Osteocyte (in vitro differentiated cells): ENCODE measurements around the gene APBA1. TPM values are rescaled to one million over a fixed set of nuclear protein-coding genes. Genes with fewer than 3 reads are reported as not detected.

Source experiments
- DNase-seq: peaks from one replicate; pipeline ENCODE4 v3.0.0; 2021; ENCODE audit warnings: mixed read lengths; ENCODE audit not compliant: unreplicated experiment; ENCODE audit errors: extremely low spot score
- H3K27ac Mint-ChIP-seq: one replicate; pipeline ENCODE4 v1.8.0; 2021; ENCODE audit warnings: mild to moderate bottlenecking, mixed read lengths; ENCODE audit not compliant: unreplicated experiment
- H3K27me3 Mint-ChIP-seq: one replicate; pipeline ENCODE4 v1.8.0; 2021; ENCODE audit warnings: mixed read lengths; ENCODE audit not compliant: unreplicated experiment
- H3K36me3 Mint-ChIP-seq: one replicate; pipeline ENCODE4 v1.8.0; 2021; ENCODE audit warnings: mixed read lengths; ENCODE audit not compliant: unreplicated experiment
- H3K4me1 Mint-ChIP-seq: one replicate; pipeline ENCODE4 v1.8.0; 2021; ENCODE audit warnings: mixed read lengths; ENCODE audit not compliant: unreplicated experiment
- H3K4me3 Mint-ChIP-seq: one replicate; pipeline ENCODE4 v1.8.0; 2021; ENCODE audit warnings: mild to moderate bottlenecking, moderate library complexity, mixed read lengths; ENCODE audit not compliant: unreplicated experiment
- H3K9me3 Mint-ChIP-seq: one replicate; pipeline ENCODE4 v1.8.0; 2021; ENCODE audit warnings: mixed read lengths; ENCODE audit not compliant: unreplicated experiment
- CTCF ChIP-seq: fragments of 200-600 bp; sonication (generic); IDR thresholded peaks from 2 replicates; pipeline ENCODE4 v1.5.0; 2021; ENCODE audit warnings: antibody characterized with exemption, mild to moderate bottlenecking, moderate library complexity
- total RNA-seq: library from RNA; stranded (reverse); gene quantifications from 2 replicates; pipeline ENCODE4 v1.2.1, GENCODE V29; 2021

Gene APBA1
- total RNA-seq, 1 donor from 2014 or later: 5.2 TPM

GRCh38 chr9:69622676-69623075, 49.5 kb downstream of the APBA1 start:
- H3K27me3 Mint-ChIP-seq: no peaks in the 10 kb centered on the region
- H3K36me3 Mint-ChIP-seq: no peaks in the 10 kb centered on the region
- H3K4me1 Mint-ChIP-seq: no peaks in the 10 kb centered on the region
- no peak for DNase-seq
- H3K9me3 Mint-ChIP-seq: peaks cover 3% of the 10 kb centered on the region
- H3K27ac Mint-ChIP-seq: no peak overlapping the region
- TF ChIP-seq CTCF: no peak
- no peak overlapping the region for H3K4me3 Mint-ChIP-seq

- no peak overlapping the region for H3K27ac Mint-ChIP-seq
- no peak for DNase-seq
- H3K9me3 Mint-ChIP-seq: peaks cover 3% of the 10 kb centered on the region
- no peak for TF ChIP-seq CTCF
- H3K4me3 Mint-ChIP-seq: no peak overlapping the region
- H3K27me3 Mint-ChIP-seq: no peaks in the 10 kb centered on the region
- H3K36me3 Mint-ChIP-seq: no peaks in the 10 kb centered on the region
- H3K4me1 Mint-ChIP-seq: no peaks in the 10 kb centered on the region
Measured at GRCh38 chr9:69621730-69622460, 50.3 kb downstream of the APBA1 start.

GRCh38 chr9:69620731-69621130, 51.4 kb downstream of the APBA1 start:
- no peak for TF ChIP-seq CTCF
- Mint-ChIP-seq H3K27me3 (no peaks in the 10 kb centered on the region), H3K4me3 (no peak overlapping the region), H3K27ac (no peak overlapping the region), H3K4me1 (no peaks in the 10 kb centered on the region), H3K36me3 (no peaks in the 10 kb centered on the region), H3K9me3 (peaks cover 3% of the 10 kb centered on the region)
- no peak for DNase-seq

DNA sequence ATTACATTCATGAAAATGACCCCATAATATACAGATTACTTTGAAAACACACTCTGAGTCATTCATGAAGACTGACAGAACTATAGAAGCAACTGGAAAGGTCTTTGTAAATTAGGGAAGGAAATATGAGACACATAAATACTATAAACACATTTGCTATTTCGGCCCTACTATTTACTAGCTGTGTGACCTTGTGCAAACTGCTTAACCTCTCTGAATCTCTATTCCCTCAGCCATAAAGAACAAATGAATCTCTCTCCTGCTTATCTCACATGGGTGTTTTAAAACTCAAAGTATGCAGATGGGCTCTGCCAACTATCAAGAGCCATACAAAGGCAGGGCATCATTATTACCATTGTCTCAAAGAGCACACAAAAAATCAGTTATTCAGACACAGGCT, 52.9 kb downstream of the APBA1 start:
- no peak for DNase-seq
- Mint-ChIP-seq H3K27me3 (no peaks in the 10 kb centered on the region), H3K27ac (no peak overlapping the region), H3K4me3 (no peak overlapping the region), H3K36me3 (no peaks in the 10 kb centered on the region), H3K4me1 (no peaks in the 10 kb centered on the region), H3K9me3 (peaks cover 3% of the 10 kb centered on the region)
- no peak for TF ChIP-seq CTCF

DNA sequence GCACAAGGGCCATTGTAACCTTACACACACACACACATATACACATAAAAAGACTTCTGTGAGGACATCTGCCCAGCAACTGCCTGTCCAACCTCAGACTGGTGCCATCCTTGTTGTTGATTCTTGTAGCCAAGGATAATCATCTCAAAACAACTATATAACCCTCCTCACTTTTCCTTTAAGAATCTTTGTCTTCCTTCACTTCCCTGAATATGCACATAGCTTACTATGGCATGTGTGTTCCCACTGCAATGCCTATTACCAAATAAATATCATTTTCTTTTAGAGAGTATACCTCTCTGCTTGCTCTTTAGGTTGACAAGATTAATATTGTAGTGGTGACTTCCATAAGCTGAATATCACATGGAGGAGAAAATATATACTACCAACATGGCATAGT, 55.2 kb downstream of the APBA1 start:
- no peak for DNase-seq
- no peak overlapping the region for H3K27ac Mint-ChIP-seq
- no peak overlapping the region for H3K4me3 Mint-ChIP-seq
- TF ChIP-seq CTCF: no peak
- no peaks in the 10 kb centered on the region for H3K36me3 Mint-ChIP-seq
- peaks cover 3% of the 10 kb centered on the region for H3K9me3 Mint-ChIP-seq
- no peaks in the 10 kb centered on the region for H3K4me1 Mint-ChIP-seq
- H3K27me3 Mint-ChIP-seq: no peaks in the 10 kb centered on the region
